Measurements from ENCODE around the gene CDKL2. TPM values are rescaled to one million over a fixed set of nuclear protein-coding genes. Genes with fewer than 3 reads are reported as not detected.

Gene CDKL2
- total and polyA plus RNA-seq, 2 donors from 2014 or later, result 3.2 to 15.9 TPM

- Histone ChIP-seq H3K9ac (ENCODE audit: low read length in 3 of 3) (no peak overlapping the region), H3K36me3 (ENCODE audit: control insufficient read depth in 2 of 3, insufficient read depth in 3 of 3, low read length in 3 of 3) (no peaks in the 10 kb centered on the region), H3K4me1 (ENCODE audit: control insufficient read depth in 2 of 3, insufficient read depth in 2 of 3, low read depth in 1 of 3, low read length in 3 of 3) (no peaks in the 10 kb centered on the region), H3K27ac (ENCODE audit: low read depth in 2 of 2, low read length in 2 of 2) (no peak overlapping the region), H3K9me3 (ENCODE audit: control insufficient read depth in 2 of 3, insufficient read depth in 1 of 3, low read length in 3 of 3) (no peaks in the 10 kb centered on the region), H3K4me3 (ENCODE audit: low read length in 3 of 3) (no peak overlapping the region), H3K27me3 (ENCODE audit: control insufficient read depth, insufficient read depth, low read length) (no peaks in the 10 kb centered on the region)
- no peak for FAIRE-seq
- no peak for TF ChIP-seq CTCF (IDR thresholded peaks at IDR 0.05; ENCODE audit: borderline replicate concordance, extremely low read depth, insufficient read depth)
- DNase-seq, result no peak
- intact Hi-C loops (cut with DNase I), result no loop called here
Measured at GRCh38 chr4:75565481-75565880, 64.8 kb downstream of the CDKL2 start.

GRCh38 chr4:75564023-75564422 is 66.3 kb downstream of the CDKL2 start:
- intact Hi-C loops (cut with DNase I), result no loop called here
- Histone ChIP-seq H3K36me3 (ENCODE audit: control insufficient read depth in 2 of 3, insufficient read depth in 3 of 3, low read length in 3 of 3) (no peaks in the 10 kb centered on the region), H3K27me3 (ENCODE audit: control insufficient read depth, insufficient read depth, low read length) (no peaks in the 10 kb centered on the region), H3K27ac (ENCODE audit: low read depth in 2 of 2, low read length in 2 of 2) (no peak overlapping the region), H3K9ac (ENCODE audit: low read length in 3 of 3) (no peak overlapping the region), H3K9me3 (ENCODE audit: control insufficient read depth in 2 of 3, insufficient read depth in 1 of 3, low read length in 3 of 3) (no peaks in the 10 kb centered on the region), H3K4me3 (ENCODE audit: low read length in 3 of 3) (no peak overlapping the region), H3K4me1 (ENCODE audit: control insufficient read depth in 2 of 3, insufficient read depth in 2 of 3, low read depth in 1 of 3, low read length in 3 of 3) (no peaks in the 10 kb centered on the region)
- FAIRE-seq (no peak), DNase-seq (no peak)
- no peak for TF ChIP-seq CTCF (IDR thresholded peaks at IDR 0.05; ENCODE audit: borderline replicate concordance, extremely low read depth, insufficient read depth)

- DNase-seq (peak in 1 of 5 donors; percentile 10), FAIRE-seq (no peak)
- intact Hi-C loops (cut with DNase I), result no loop called here
- Histone ChIP-seq H3K4me3 (ENCODE audit: low read length in 3 of 3) (no peak overlapping the region), H3K36me3 (ENCODE audit: control insufficient read depth in 2 of 3, insufficient read depth in 3 of 3, low read length in 3 of 3) (no peaks in the 10 kb centered on the region), H3K9ac (ENCODE audit: low read length in 3 of 3) (no peak overlapping the region), H3K27me3 (ENCODE audit: control insufficient read depth, insufficient read depth, low read length) (no peaks in the 10 kb centered on the region), H3K4me1 (ENCODE audit: control insufficient read depth in 2 of 3, insufficient read depth in 2 of 3, low read depth in 1 of 3, low read length in 3 of 3) (no peaks in the 10 kb centered on the region), H3K27ac (ENCODE audit: low read depth in 2 of 2, low read length in 2 of 2) (no peak overlapping the region), H3K9me3 (ENCODE audit: control insufficient read depth in 2 of 3, insufficient read depth in 1 of 3, low read length in 3 of 3) (no peaks in the 10 kb centered on the region)
- TF ChIP-seq CTCF (IDR thresholded peaks at IDR 0.05; ENCODE audit: borderline replicate concordance, extremely low read depth, insufficient read depth), result no peak
Measured at GRCh38 chr4:75561789-75562188, 68.5 kb downstream of the CDKL2 start.

GRCh38 chr4:75557696-75558095 is 72.6 kb downstream of the CDKL2 start:
- FAIRE-seq (no peak), DNase-seq (no peak)
- TF ChIP-seq CTCF (IDR thresholded peaks at IDR 0.05; ENCODE audit: borderline replicate concordance, extremely low read depth, insufficient read depth), result no peak
- Histone ChIP-seq H3K27me3 (ENCODE audit: control insufficient read depth, insufficient read depth, low read length) (no peaks in the 10 kb centered on the region), H3K36me3 (ENCODE audit: control insufficient read depth in 2 of 3, insufficient read depth in 3 of 3, low read length in 3 of 3) (no peaks in the 10 kb centered on the region), H3K27ac (ENCODE audit: low read depth in 2 of 2, low read length in 2 of 2) (no peak overlapping the region), H3K9me3 (ENCODE audit: control insufficient read depth in 2 of 3, insufficient read depth in 1 of 3, low read length in 3 of 3) (no peaks in the 10 kb centered on the region), H3K9ac (ENCODE audit: low read length in 3 of 3) (no peak overlapping the region), H3K4me3 (ENCODE audit: low read length in 3 of 3) (no peak overlapping the region), H3K4me1 (ENCODE audit: control insufficient read depth in 2 of 3, insufficient read depth in 2 of 3, low read depth in 1 of 3, low read length in 3 of 3) (no peaks in the 10 kb centered on the region)
- intact Hi-C loops (cut with DNase I), result no loop called here
